NCI-H1436 treated with DMSO at 0.1 percent for 48 hours (cell line): ENCODE data around the gene FOXE3.

Experiments used
- DNase-seq: peaks from one replicate; lab custom pipeline; 2025; lab: John Stamatoyannopoulos, UW

The FOXE3 gene

GRCh38 chr1:47415728-47416318, at the start of gene FOXE3:
FOXE3 (plus strand) TSS chr1:47416285; CDS start chr1:47416316, 31 bp downstream.
- DNase-seq, result no peak

GRCh38 chr1:47367651-47368050, 48.4 kb upstream of the FOXE3 start:
- DNase-seq, result no peak

GRCh38 chr1:47371016-47371517, 45.0 kb upstream of the FOXE3 start:
- no peak for DNase-seq

- no peak for DNase-seq
Measured at GRCh38 chr1:47374501-47374900, 41.6 kb upstream of the FOXE3 start.

GRCh38 chr1:47378147-47378546, 37.9 kb upstream of the FOXE3 start:
- DNase-seq, result no peak

- DNase-seq, result no peak
Measured at GRCh38 chr1:47380699-47381098, 35.4 kb upstream of the FOXE3 start.

GRCh38 chr1:47382399-47382983, 33.6 kb upstream of the FOXE3 start:
- no peak for DNase-seq

GRCh38 chr1:47384083-47384482, 32.0 kb upstream of the FOXE3 start:
- DNase-seq, result no peak

GRCh38 chr1:47385020-47385419, 31.1 kb upstream of the FOXE3 start:
- DNase-seq, result no peak

- DNase-seq, result no peak
Measured at GRCh38 chr1:47386268-47386667, 29.8 kb upstream of the FOXE3 start.

GRCh38 chr1:47388030-47388890, 27.8 kb upstream of the FOXE3 start:
- DNase-seq, result no peak

GRCh38 chr1:47388891-47389238, 27.2 kb upstream of the FOXE3 start:
- no peak for DNase-seq

GRCh38 chr1:47389731-47390130, 26.4 kb upstream of the FOXE3 start:
- no peak for DNase-seq

GRCh38 chr1:47390843-47391242, 25.2 kb upstream of the FOXE3 start:
- no peak for DNase-seq

- DNase-seq, result no peak
Measured at GRCh38 chr1:47393141-47393540, 22.9 kb upstream of the FOXE3 start.

GRCh38 chr1:47395433-47395832, 20.7 kb upstream of the FOXE3 start:
- no peak for DNase-seq

- no peak for DNase-seq
Measured at GRCh38 chr1:47396671-47397196, 19.4 kb upstream of the FOXE3 start.

GRCh38 chr1:47399138-47399845, 16.8 kb upstream of the FOXE3 start:
- no peak for DNase-seq

GRCh38 chr1:47399846-47400155, 16.3 kb upstream of the FOXE3 start:
- DNase-seq, result no peak

GRCh38 chr1:47401761-47402160, 14.3 kb upstream of the FOXE3 start:
- no peak for DNase-seq

GRCh38 chr1:47402591-47402990, 13.5 kb upstream of the FOXE3 start:
- no peak for DNase-seq

GRCh38 chr1:47403321-47403910, 12.7 kb upstream of the FOXE3 start:
- no peak for DNase-seq
